ENCODE data around the gene WT1. TPM values are rescaled to one million over a fixed set of nuclear protein-coding genes. Genes with fewer than 3 reads are reported as not detected.

Gene WT1
- not detected in 2 replicates for total RNA-seq
- not detected in 2 replicates for polyA plus RNA-seq
- polyA plus RNA-seq (2011; cell fraction: cytosol; rRNA removed) = not detected in 2 replicates
- not detected in 2 replicates for polyA plus RNA-seq (2011; cell fraction: nucleus; rRNA removed)
- polyA plus RNA-seq (2012) = not detected in 2 replicates
- 0.47 and 0.80 TPM in 2 replicates for polyA minus RNA-seq
- polyA minus RNA-seq (2011; cell fraction: cytosol; rRNA and poly(A)+ RNA removed) = not detected
- not detected in 2 replicates for polyA minus RNA-seq (2011; cell fraction: nucleus; rRNA and poly(A)+ RNA removed)
- Bru-seq, nascent RNA = not detected
- BruChase-seq, experiment 1, labeled RNA remaining after a 6-hour chase = not detected
- BruChase-seq, experiment 2, labeled RNA remaining after a 2-hour chase = not detected
- long read RNA-seq = 0 reads

- CTCF ChIA-PET = no interaction called here
- POLR2A ChIA-PET = no interaction called here
- H3K79me2 ChIP-seq (ENCODE audit: control insufficient read depth, insufficient read depth, low read length) = no peaks in the 10 kb centered on the region
- no peaks in the 10 kb centered on the region for H3K9me1 ChIP-seq (replicated peaks; ENCODE audit: control insufficient read depth, extremely low read depth, insufficient read depth, low read length)
- H3K4me2 ChIP-seq (ENCODE audit: insufficient read depth, low read length) = no peak within 1 kb of the TSS
- H2AFZ ChIP-seq (ENCODE audit: low read depth, low read length) = no peak within 1 kb of the TSS
- no peak within 1 kb of the TSS for H3K9ac ChIP-seq (replicated peaks; ENCODE audit: extremely low read depth, insufficient read depth, low read length)
- no peaks in the 10 kb centered on the region for H3K36me3 ChIP-seq (ENCODE audit: control insufficient read depth in 2 of 2, extremely low read depth in 1 of 2, insufficient read depth in 2 of 2, low read length in 2 of 2)
- no peaks in the 10 kb centered on the region for H4K20me1 ChIP-seq (replicated peaks; ENCODE audit: control insufficient read depth, extremely low read depth, insufficient read depth, low read length)
- dilution Hi-C loops (cut with MboI; ENCODE audit: extremely low pct_ligation_motif_present, low sequenced_read_pairs) (no loop called here), intact Hi-C loops (cut with micrococcal nuclease) (no loop called here)
- BruUV-seq (replicated peaks) = no TSS peak
- H3K9me3 ChIP-seq (replicated peaks; ENCODE audit: control insufficient read depth, insufficient read depth, low read length) = no peaks in the 10 kb centered on the region
- H3K27ac ChIP-seq (ENCODE audit: insufficient read depth, low read depth, low read length) = no peak within 1 kb of the TSS
- H3K4me1 ChIP-seq (ENCODE audit: control insufficient read depth, extremely low read depth, insufficient read depth, low read length) = no peaks in the 10 kb centered on the region
- no peak for FAIRE-seq
- DNase-seq (ENCODE audit: low read depth, low spot score) = no peak
- no peak within 1 kb of the TSS for H3K4me3 ChIP-seq (replicated peaks in 1 of 3; ENCODE audit: insufficient read depth in 1 of 3, low read depth in 1 of 3, low read length in 3 of 3)
- TF ChIP-seq EZH2 (IDR thresholded peaks at IDR 0.05; ENCODE audit: borderline replicate concordance, low read depth, low read length, severe bottlenecking) (peak; percentile 78), POLR2A (IDR thresholded peaks at IDR 0.05; ENCODE audit: low read depth, low read length) (no peak), GATA2 (IDR thresholded peaks at IDR 0.05; ENCODE audit: insufficient read depth, insufficient read length, low read depth, low read length) (no peak)
- peaks cover 87 to 96% of the 10 kb centered on the region in 2 experiments for H3K27me3 ChIP-seq (ENCODE audit: control insufficient read depth in 2 of 2, insufficient read depth in 2 of 2, low read length in 2 of 2)
Measured at GRCh38 chr11:32435511-32435941, at the start of gene WT1. TSS of gene WT1 (minus strand) at chr11:32435539.

- intact Hi-C loops (cut with micrococcal nuclease) = no loop called here
- Histone ChIP-seq H3K4me3 (replicated peaks in 1 of 3; ENCODE audit: insufficient read depth in 1 of 3, low read depth in 1 of 3, low read length in 3 of 3) (no peak overlapping the region), H3K4me1 (ENCODE audit: control insufficient read depth, extremely low read depth, insufficient read depth, low read length) (no peaks in the 10 kb centered on the region), H3K9me1 (replicated peaks; ENCODE audit: control insufficient read depth, extremely low read depth, insufficient read depth, low read length) (no peaks in the 10 kb centered on the region), H3K4me2 (ENCODE audit: insufficient read depth, low read length) (no peak overlapping the region), H3K27ac (ENCODE audit: insufficient read depth, low read depth, low read length) (no peak overlapping the region), H2AFZ (ENCODE audit: low read depth, low read length) (no peak overlapping the region), H3K36me3 (ENCODE audit: control insufficient read depth in 2 of 2, extremely low read depth in 1 of 2, insufficient read depth in 2 of 2, low read length in 2 of 2) (no peaks in the 10 kb centered on the region), H3K27me3 (ENCODE audit: control insufficient read depth in 2 of 2, insufficient read depth in 2 of 2, low read length in 2 of 2) (no peaks in the 10 kb centered on the region), H3K9me3 (replicated peaks; ENCODE audit: control insufficient read depth, insufficient read depth, low read length) (no peaks in the 10 kb centered on the region), H3K79me2 (ENCODE audit: control insufficient read depth, insufficient read depth, low read length) (no peaks in the 10 kb centered on the region), H4K20me1 (replicated peaks; ENCODE audit: control insufficient read depth, extremely low read depth, insufficient read depth, low read length) (no peaks in the 10 kb centered on the region), H3K9ac (replicated peaks; ENCODE audit: extremely low read depth, insufficient read depth, low read length) (no peak overlapping the region)
- CTCF ChIA-PET = no interaction called here
- TF ChIP-seq MAX (IDR thresholded peaks at IDR 0.05; ENCODE audit: insufficient read depth, insufficient read length) (no peak), POLR2AphosphoS5 (IDR thresholded peaks at IDR 0.05; ENCODE audit: insufficient read depth, low read depth, low read length) (no peak), CTCF (IDR thresholded peaks at IDR 0.05; ENCODE audit: extremely low read depth in 1 of 2, insufficient read depth in 1 of 2, low read depth in 1 of 2, low read length in 2 of 2) (no peak), EZH2 (IDR thresholded peaks at IDR 0.05; ENCODE audit: borderline replicate concordance, low read depth, low read length, severe bottlenecking) (no peak), MYC (IDR thresholded peaks at IDR 0.05; ENCODE audit: low read depth, low read length) (no peak), FOS (IDR thresholded peaks at IDR 0.05; ENCODE audit: borderline replicate concordance, insufficient read depth, low read length) (no peak), POLR2A (IDR thresholded peaks at IDR 0.05; ENCODE audit: low read depth, low read length) (no peak), GATA2 (IDR thresholded peaks at IDR 0.05; ENCODE audit: insufficient read depth, insufficient read length, low read depth, low read length) (no peak)
- DNase-seq (ENCODE audit: low read depth, low spot score) (no peak), FAIRE-seq (no peak)
- dilution Hi-C loops (cut with MboI; ENCODE audit: extremely low pct_ligation_motif_present, low sequenced_read_pairs) = no loop called here
- POLR2A ChIA-PET = no interaction called here
- no TSS peak for BruUV-seq (replicated peaks)
Measured at GRCh38 chr11:32479291-32479690, 44.0 kb upstream of the WT1 start.

Data from endothelial cell of umbilical vein (primary cell).